ENCODE data around the gene KCTD3. TPM values are rescaled to one million over a fixed set of nuclear protein-coding genes. Genes with fewer than 3 reads are reported as not detected.

KCTD3 gene
- polyA plus RNA-seq, 3 donors, result 5.9 to 8.7 (median 6.7) TPM

DNA sequence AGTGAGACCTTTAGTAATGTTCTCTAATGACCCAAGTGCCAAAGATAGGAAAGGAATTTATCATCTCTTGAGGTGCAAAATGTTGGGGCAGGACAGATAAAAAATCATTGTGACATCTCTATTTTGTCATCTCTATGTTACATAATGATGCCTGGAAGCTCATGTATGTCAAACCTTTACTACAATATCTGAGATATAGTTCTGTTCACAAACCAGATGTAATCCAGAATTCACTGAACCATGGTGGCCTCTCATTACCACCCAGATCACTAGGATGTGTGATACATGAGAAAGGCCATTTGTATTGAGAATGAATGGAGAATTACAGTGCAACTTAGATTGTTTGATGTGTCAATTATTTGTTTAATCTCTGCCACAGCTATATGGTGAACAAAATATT is 22.0 kb upstream of the KCTD3 start:
- Mint-ChIP-seq H3K4me1 (peaks cover 11% of the 10 kb centered on the region), H3K27ac (no peak overlapping the region), H3K27me3 (ENCODE audit: low read depth in 3 of 3) (peaks cover 0 to 5% (median 3%) of the 10 kb centered on the region in 3 donors), H3K9me3 (peaks cover 0 to 4% (median 0%) of the 10 kb centered on the region in 7 donors), H3K4me3 (no peak overlapping the region), H3K36me3 (no peaks in the 10 kb centered on the region)
- Histone ChIP-seq H3K4me1 (ENCODE audit: control insufficient read depth in 1 of 2, insufficient read depth in 2 of 2, low read length in 2 of 2) (peaks cover 10 to 11% of the 10 kb centered on the region in 2 donors), H3K4me2 (replicated peaks; ENCODE audit: extremely low read depth, low read length, poor library complexity, severe bottlenecking) (no peak overlapping the region), H3K36me3 (replicated peaks in 1 of 2; ENCODE audit: control insufficient read depth in 1 of 2, insufficient read depth in 2 of 2, low read length in 2 of 2) (no peaks in the 10 kb centered on the region), H3K27me3 (ENCODE audit: control insufficient read depth in 2 of 2, insufficient read depth in 2 of 2, low read length in 2 of 2) (peaks cover 0 to 2% of the 10 kb centered on the region in 2 donors), H4K20me1 (ENCODE audit: insufficient read depth, low read length) (no peaks in the 10 kb centered on the region), H2AFZ (ENCODE audit: insufficient read depth, low read depth, low read length, poor library complexity, severe bottlenecking) (no peak overlapping the region), H3K79me2 (ENCODE audit: insufficient read depth, low read length) (no peaks in the 10 kb centered on the region), H3K27ac (ENCODE audit: low read depth in 1 of 2, low read length in 2 of 2) (no peak overlapping the region), H3K4me3 (replicated peaks in 1 of 3; ENCODE audit: low read depth in 2 of 3, low read length in 3 of 3) (no peak overlapping the region), H3K9ac (ENCODE audit: insufficient read depth, low read length, poor library complexity, severe bottlenecking) (no peak overlapping the region), H3K9me3 (replicated peaks in 1 of 2; ENCODE audit: control insufficient read depth in 1 of 2, insufficient read depth in 1 of 2, low read length in 2 of 2) (no peaks in the 10 kb centered on the region)
- no peak for DNase-seq
- TF ChIP-seq, protein P1, sequence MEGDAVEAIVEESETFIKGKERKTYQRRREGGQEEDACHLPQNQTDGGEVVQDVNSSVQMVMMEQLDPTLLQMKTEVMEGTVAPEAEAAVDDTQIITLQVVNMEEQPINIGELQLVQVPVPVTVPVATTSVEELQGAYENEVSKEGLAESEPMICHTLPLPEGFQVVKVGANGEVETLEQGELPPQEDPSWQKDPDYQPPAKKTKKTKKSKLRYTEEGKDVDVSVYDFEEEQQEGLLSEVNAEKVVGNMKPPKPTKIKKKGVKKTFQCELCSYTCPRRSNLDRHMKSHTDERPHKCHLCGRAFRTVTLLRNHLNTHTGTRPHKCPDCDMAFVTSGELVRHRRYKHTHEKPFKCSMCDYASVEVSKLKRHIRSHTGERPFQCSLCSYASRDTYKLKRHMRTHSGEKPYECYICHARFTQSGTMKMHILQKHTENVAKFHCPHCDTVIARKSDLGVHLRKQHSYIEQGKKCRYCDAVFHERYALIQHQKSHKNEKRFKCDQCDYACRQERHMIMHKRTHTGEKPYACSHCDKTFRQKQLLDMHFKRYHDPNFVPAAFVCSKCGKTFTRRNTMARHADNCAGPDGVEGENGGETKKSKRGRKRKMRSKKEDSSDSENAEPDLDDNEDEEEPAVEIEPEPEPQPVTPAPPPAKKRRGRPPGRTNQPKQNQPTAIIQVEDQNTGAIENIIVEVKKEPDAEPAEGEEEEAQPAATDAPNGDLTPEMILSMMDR (IDR thresholded peaks at IDR 0.05), result no peak
- intact Hi-C loops (cut with micrococcal nuclease), result no loop called here

DNA sequence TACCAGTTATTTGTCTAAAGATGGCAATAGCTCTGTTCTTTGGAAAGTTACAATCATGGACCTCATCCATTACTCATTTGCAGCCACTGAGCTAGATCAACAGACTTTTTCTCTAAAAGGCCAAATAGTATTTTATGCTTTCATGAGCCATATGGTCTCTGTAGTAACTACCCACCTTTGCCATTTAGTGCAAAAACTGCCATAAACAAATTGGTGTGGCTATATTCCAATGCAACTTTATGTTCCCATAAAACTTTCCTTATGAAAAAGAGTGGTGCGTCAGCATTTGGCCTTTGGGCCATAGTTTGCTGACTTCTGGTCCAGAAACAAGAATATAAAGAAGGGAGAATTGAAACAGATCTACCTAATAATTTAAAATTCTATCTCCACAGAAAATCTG is 20.1 kb upstream of the KCTD3 start:
- H3K27ac ChIP-seq (ENCODE audit: low read depth in 1 of 2, low read length in 2 of 2), result no peak overlapping the region
- peaks cover 10 to 11% of the 10 kb centered on the region in 2 donors for H3K4me1 ChIP-seq (ENCODE audit: control insufficient read depth in 1 of 2, insufficient read depth in 2 of 2, low read length in 2 of 2)
- WGBS (ENCODE audit: insufficient coverage), result no CpG with 5 or more reads among the region's 1 CpG
- no peak overlapping the region for H3K4me3 ChIP-seq (replicated peaks in 1 of 3; ENCODE audit: low read depth in 2 of 3, low read length in 3 of 3)
- Mint-ChIP-seq H3K27ac (no peak overlapping the region), H3K9me3 (peaks cover 0 to 4% (median 0%) of the 10 kb centered on the region in 7 donors), H3K36me3 (no peaks in the 10 kb centered on the region), H3K4me1 (peaks cover 11% of the 10 kb centered on the region), H3K4me3 (no peak overlapping the region), H3K27me3 (ENCODE audit: low read depth in 3 of 3) (peaks cover 1 to 5% (median 2%) of the 10 kb centered on the region in 3 donors)
- no peak overlapping the region for H2AFZ ChIP-seq (ENCODE audit: insufficient read depth, low read depth, low read length, poor library complexity, severe bottlenecking)
- H3K4me2 ChIP-seq (replicated peaks; ENCODE audit: extremely low read depth, low read length, poor library complexity, severe bottlenecking), result no peak overlapping the region
- peaks cover 0 to 2% of the 10 kb centered on the region in 2 donors for H3K27me3 ChIP-seq (ENCODE audit: control insufficient read depth in 2 of 2, insufficient read depth in 2 of 2, low read length in 2 of 2)
- no peaks in the 10 kb centered on the region for H3K9me3 ChIP-seq (replicated peaks in 1 of 2; ENCODE audit: control insufficient read depth in 1 of 2, insufficient read depth in 1 of 2, low read length in 2 of 2)
- no peak for DNase-seq
- no peaks in the 10 kb centered on the region for H3K36me3 ChIP-seq (replicated peaks in 1 of 2; ENCODE audit: control insufficient read depth in 1 of 2, insufficient read depth in 2 of 2, low read length in 2 of 2)
- H3K79me2 ChIP-seq (ENCODE audit: insufficient read depth, low read length), result no peaks in the 10 kb centered on the region
- TF ChIP-seq, protein P1 (IDR thresholded peaks at IDR 0.05), result no peak
- H4K20me1 ChIP-seq (ENCODE audit: insufficient read depth, low read length), result no peaks in the 10 kb centered on the region
- intact Hi-C loops (cut with micrococcal nuclease), result no loop called here
- H3K9ac ChIP-seq (ENCODE audit: insufficient read depth, low read length, poor library complexity, severe bottlenecking), result no peak overlapping the region

All from CD14-positive monocyte (primary cell).